ENCODE data around the gene OVAAL. TPM values are rescaled to one million over a fixed set of nuclear protein-coding genes. Genes with fewer than 3 reads are reported as not detected.
"Not testable (repeated sequence)": the region's sequence is repeated elsewhere in the genome, so short reads cannot be mapped to it uniquely, and the experiment has no call there.

Gene OVAAL
- total and polyA plus RNA-seq, 2 donors (not counting 3 experiments of a cell fraction or from before 2014, with no cell fraction given): 0.04 TPM; not detected in 1

DNA sequence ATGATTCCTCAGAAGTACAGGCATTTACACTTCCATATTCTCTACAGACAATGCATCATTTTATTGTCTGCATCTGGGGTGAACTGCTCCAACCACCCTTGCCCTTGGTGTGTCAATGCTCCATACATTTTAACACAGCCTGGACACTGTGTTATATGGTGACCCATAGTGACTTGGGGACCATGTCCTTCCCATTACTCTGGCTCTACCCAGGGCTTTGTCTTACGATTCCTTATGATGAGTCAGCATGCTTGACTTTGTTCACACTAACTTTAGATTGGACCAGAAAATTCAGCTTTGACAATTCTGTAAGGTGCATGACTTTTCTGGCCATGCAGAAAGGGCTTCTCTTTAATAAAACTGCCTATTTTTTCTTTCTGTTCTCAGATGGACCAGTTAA lies 6.8 kb upstream of the OVAAL start:
- Histone ChIP-seq H3K27ac (ENCODE audit: insufficient read depth, low read depth, low read length) (no peak overlapping the region), H3K79me2 (ENCODE audit: control insufficient read depth, insufficient read depth, low read length) (no peaks in the 10 kb centered on the region), H3K4me2 (ENCODE audit: insufficient read depth, low read length) (no peak overlapping the region), H3K27me3 (ENCODE audit: control insufficient read depth in 2 of 2, insufficient read depth in 2 of 2, low read length in 2 of 2) (peaks cover 0 to 9% of the 10 kb centered on the region in 2 experiments), H2AFZ (ENCODE audit: low read depth, low read length) (no peak overlapping the region), H3K9ac (replicated peaks; ENCODE audit: extremely low read depth, insufficient read depth, low read length) (no peak overlapping the region), H3K9me1 (replicated peaks; ENCODE audit: control insufficient read depth, extremely low read depth, insufficient read depth, low read length) (no peaks in the 10 kb centered on the region), H3K4me3 (replicated peaks in 1 of 3; ENCODE audit: insufficient read depth in 1 of 3, low read depth in 1 of 3, low read length in 3 of 3) (no peak overlapping the region), H3K4me1 (ENCODE audit: control insufficient read depth, extremely low read depth, insufficient read depth, low read length) (no peaks in the 10 kb centered on the region), H4K20me1 (replicated peaks; ENCODE audit: control insufficient read depth, extremely low read depth, insufficient read depth, low read length) (no peaks in the 10 kb centered on the region), H3K36me3 (ENCODE audit: control insufficient read depth in 2 of 2, extremely low read depth in 1 of 2, insufficient read depth in 2 of 2, low read length in 2 of 2) (no peaks in the 10 kb centered on the region), H3K9me3 (replicated peaks; ENCODE audit: control insufficient read depth, insufficient read depth, low read length) (no peaks in the 10 kb centered on the region)
- DNase-seq (ENCODE audit: low read depth, low spot score) (no peak), FAIRE-seq (no peak)
- BruUV-seq (replicated peaks): no TSS peak
- intact Hi-C loops (cut with micrococcal nuclease): no loop called here
- CTCF ChIA-PET: interaction anchor here (1.1 kb wide), 1 partner anchor 10 kb away, joined by 3 read pairs; no protein-coding TSS in a partner anchor
- no peak for TF ChIP-seq EZH2 (IDR thresholded peaks at IDR 0.05; ENCODE audit: borderline replicate concordance, low read depth, low read length, severe bottlenecking)
- dilution Hi-C loops (cut with MboI; ENCODE audit: extremely low pct_ligation_motif_present, low sequenced_read_pairs): no loop called here
- POLR2A ChIA-PET: no interaction called here

DNA sequence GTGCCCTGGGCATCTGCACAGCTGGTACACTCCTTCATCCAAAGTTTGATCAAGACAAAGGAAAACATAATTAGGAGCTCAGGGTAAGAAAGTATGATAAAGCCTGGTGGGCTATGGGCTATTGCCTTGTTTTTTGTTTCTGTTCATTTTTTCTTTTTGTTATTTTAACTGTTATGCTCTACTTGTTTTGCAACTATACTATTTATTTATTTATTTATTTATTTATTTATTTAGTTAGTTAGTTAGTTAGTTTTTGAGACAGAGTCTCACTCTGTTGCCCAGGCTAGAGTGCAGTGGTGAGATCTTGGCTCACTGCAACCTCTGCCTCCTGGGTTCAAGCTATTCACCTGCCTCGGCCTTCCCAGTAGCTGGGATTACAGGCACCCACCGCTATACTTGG lies 5.7 kb upstream of the OVAAL start:
- DNase-seq (ENCODE audit: low read depth, low spot score); H2AFZ ChIP-seq (ENCODE audit: low read depth, low read length); dilution Hi-C loops (cut with MboI; ENCODE audit: extremely low pct_ligation_motif_present, low sequenced_read_pairs); H3K9me3 ChIP-seq (replicated peaks; ENCODE audit: control insufficient read depth, insufficient read depth, low read length); H3K4me1 ChIP-seq (ENCODE audit: control insufficient read depth, extremely low read depth, insufficient read depth, low read length); H3K9me1 ChIP-seq (replicated peaks; ENCODE audit: control insufficient read depth, extremely low read depth, insufficient read depth, low read length); H3K9ac ChIP-seq (replicated peaks; ENCODE audit: extremely low read depth, insufficient read depth, low read length); H3K4me3 ChIP-seq (replicated peaks in 1 of 3; ENCODE audit: insufficient read depth in 1 of 3, low read depth in 1 of 3, low read length in 3 of 3); H3K27ac ChIP-seq (ENCODE audit: insufficient read depth, low read depth, low read length); intact Hi-C loops (cut with micrococcal nuclease); H4K20me1 ChIP-seq (replicated peaks; ENCODE audit: control insufficient read depth, extremely low read depth, insufficient read depth, low read length); FAIRE-seq; H3K4me2 ChIP-seq (ENCODE audit: insufficient read depth, low read length); H3K27me3 ChIP-seq (ENCODE audit: control insufficient read depth in 2 of 2, insufficient read depth in 2 of 2, low read length in 2 of 2); BruUV-seq (replicated peaks); H3K36me3 ChIP-seq (ENCODE audit: control insufficient read depth in 2 of 2, extremely low read depth in 1 of 2, insufficient read depth in 2 of 2, low read length in 2 of 2); H3K79me2 ChIP-seq (ENCODE audit: control insufficient read depth, insufficient read depth, low read length): not testable (repeated sequence)
- POLR2A ChIA-PET: interaction anchor here (0.7 kb wide), 1 partner anchor 236 kb away, joined by 3 read pairs; no protein-coding TSS in a partner anchor
- CTCF ChIA-PET: interaction anchor here (0.7 kb wide), 1 partner anchor 19 kb away, joined by 3 read pairs; no protein-coding TSS in a partner anchor
